Muscle of arm (tissue), 12 donors: Measurements from ENCODE around the gene PAWR. TPM values are rescaled to one million over a fixed set of nuclear protein-coding genes. Genes with fewer than 3 reads are reported as not detected.
"Not testable (repeated sequence)": the region's sequence is repeated elsewhere in the genome, so short reads cannot be mapped to it uniquely, and the experiment has no call there.

Experiments
- DNase-seq: peaks from one replicate; pipeline ENCODE4 v3.0.0-alpha.2; 2013
- polyA plus RNA-seq, 12 donors: library from polyadenylated mRNA; unstranded; fragments of 120-200 nt; gene quantifications; one replicate each; pipeline ENCODE4 v1.2.1, GENCODE V29; 2013; ENCODE audit not compliant: insufficient read length in 12 of 12

Gene PAWR
- polyA plus RNA-seq, 12 donors, result 5.6 to 44.9 (median 12.8) TPM; not detected in 1

DNA sequence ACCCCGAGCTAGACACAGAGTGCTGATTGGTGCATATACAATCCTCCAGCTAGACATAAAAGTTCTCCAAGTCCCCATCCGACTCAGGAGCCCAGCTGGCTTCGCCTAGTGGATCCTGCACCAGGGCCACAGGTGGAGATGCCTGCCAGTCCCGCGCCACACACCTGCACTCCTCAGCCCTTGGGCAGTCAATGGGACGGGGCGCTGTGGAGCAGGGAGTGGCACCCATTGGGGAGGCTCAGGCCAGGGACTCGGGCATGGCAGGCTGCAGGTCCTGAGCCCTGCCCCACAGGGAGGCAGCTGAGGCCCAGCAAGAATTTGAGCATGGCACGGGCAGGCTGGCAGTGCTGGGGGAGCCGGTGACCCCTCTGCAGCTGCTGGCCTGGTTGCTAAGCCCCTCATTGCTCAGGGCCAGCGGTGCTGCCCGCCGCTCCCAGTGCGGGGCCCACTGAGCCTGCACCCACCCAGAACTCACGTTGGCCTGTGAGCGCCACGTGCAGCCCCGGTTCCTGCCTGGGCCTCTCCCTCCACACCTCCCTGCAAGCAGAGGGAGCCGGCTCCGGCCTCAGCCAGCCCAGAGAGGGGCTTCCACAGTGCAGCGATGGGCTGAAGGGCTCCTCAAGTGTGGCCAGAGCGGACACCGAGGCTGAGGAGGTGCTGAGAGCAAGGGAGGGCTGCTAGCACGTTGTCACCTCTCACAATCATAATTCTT lies 136.7 kb downstream of the PAWR start:
- DNase-seq, result no peak

DNA sequence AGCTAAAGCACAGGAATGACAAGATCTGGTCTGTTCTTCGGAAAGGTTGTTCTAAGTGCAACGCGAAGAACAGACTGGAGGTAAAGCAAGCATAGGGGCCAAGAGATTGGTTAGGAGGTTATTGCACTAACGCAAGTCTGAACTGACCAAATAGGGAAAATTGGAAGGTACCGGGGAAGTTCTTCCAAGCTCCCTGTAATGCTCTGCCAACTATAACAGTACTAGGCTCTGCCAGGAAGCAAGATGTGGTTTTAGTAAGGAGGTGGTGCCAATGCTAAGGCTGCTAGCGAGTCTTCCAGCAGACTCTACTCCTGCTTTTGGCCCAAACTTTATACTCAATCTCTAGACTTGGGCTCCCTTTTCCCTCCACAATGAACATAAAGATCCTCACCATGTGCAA lies 138.6 kb downstream of the PAWR start:
- no peak for DNase-seq

DNA sequence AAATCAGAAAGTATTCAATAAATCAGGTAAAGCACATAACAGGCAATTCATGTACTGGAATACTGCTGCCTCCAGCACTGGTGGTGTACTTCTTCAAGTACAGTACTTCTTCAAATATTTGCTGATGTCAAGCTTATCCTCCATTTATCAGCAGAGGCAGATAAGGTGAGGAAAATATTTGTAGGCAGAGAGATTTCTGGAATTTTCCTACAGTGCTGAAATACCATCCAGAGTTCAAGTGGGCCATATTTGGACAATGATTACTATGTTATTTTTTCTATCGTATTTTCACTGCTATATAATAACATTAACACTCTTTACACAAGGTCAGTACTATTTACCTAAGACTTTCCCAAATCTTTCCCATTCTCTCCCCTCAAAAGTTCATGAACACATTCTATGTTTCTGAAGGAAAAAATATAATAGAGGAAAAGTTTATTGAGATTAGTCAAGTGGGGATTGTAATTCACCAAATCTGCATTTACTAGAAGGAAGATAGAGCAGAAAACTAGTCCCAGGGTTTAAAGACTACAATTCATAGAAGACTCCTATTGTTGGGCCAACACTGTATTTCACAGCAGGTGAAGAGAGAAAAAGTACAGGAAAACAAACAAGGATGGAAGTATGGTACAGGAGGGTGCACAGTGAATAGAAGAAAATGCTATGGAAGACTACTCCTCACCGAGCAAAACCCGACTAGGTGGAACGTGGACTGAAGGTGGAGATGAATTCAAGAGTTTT lies 141.1 kb downstream of the PAWR start:
- DNase-seq, result no peak

DNA sequence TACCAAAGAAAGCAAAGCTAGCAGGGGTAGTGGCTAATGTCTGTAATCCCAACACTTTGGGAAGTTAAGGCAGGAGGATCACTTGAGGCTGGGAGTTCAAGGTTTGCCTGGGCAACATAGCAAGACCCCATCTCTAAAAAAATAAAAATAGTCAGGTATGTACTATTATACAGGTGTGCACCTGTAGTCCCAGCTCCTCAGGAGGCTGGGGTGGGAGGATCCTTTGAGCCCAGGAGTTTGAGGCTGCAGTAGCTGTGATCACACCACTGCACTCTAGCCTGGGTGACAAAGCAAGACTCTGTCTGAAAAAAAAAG lies 142.2 kb downstream of the PAWR start:
- no peak for DNase-seq

DNA sequence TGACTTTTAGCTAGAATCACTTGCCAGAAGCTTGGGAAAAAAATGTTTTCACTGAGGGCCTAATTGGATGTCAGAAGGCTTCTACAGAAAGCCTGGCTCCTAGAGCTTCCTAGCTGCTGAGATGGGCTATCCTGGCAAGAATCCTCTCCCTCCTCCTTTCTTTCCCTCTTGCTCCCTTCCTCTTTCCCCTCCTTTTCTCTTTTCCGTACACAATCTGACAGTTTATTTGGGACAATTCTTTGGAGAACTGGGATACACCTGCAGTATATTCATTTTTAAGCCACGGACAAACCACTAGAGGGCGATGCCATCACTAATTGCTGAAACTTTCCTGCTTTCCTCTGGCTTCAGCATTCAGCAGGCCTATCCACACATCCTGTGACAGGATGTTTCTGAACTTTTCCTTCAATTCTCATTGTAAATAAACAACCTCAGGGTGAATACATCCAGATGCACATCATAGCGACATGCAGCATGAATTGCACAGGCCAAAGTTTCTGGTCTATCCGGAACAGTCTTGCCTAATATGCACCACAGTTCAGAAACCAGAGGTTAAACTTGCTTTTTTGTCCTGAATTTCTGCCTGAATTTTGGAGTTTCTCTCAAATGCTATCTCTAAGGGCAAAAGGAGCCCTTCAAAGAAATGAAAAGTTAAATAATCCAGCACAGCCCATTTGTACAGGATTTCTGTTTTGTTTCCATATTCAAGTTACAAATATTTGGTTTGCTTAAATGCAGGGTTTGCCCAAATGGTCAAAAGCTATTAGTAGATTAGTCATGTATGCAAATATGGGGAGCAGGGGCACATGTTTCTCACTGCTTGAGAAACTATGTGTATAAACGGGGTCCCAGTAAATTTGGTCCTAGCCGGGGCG lies 142.8 kb downstream of the PAWR start:
- DNase-seq, result peak; percentile 49

DNA sequence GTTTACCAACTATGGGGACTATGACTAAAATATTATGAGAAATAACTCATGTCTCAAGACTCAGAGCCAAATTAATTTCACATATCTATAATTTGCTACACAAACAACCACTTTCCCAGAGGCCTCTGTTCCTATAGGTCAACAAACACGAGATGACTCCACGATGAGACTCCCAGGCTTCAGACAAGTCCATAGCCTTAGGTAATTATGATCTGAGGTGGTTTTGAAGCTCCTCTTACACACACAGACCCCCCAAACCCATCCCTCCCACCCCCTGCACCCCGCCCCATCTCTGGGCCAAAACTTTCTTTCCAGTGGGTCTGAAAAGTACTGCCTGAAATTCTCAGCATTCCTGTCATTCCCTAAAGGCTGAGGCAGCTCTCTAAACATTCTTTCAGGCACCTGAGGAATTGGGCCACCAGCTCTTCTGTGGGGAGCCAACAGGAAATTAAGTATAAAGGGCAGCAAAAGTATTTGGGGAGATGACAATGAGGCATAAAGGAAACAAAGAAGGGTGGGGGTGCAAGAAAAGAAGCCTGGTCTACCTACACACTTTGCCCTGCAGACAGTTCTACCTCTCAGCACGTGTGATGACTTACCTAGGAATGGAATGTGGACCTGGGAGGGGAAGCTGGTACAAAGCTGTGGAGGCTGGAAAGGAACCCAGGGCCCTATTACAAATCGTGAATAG lies 143.6 kb downstream of the PAWR start:
- DNase-seq, result no peak

DNA sequence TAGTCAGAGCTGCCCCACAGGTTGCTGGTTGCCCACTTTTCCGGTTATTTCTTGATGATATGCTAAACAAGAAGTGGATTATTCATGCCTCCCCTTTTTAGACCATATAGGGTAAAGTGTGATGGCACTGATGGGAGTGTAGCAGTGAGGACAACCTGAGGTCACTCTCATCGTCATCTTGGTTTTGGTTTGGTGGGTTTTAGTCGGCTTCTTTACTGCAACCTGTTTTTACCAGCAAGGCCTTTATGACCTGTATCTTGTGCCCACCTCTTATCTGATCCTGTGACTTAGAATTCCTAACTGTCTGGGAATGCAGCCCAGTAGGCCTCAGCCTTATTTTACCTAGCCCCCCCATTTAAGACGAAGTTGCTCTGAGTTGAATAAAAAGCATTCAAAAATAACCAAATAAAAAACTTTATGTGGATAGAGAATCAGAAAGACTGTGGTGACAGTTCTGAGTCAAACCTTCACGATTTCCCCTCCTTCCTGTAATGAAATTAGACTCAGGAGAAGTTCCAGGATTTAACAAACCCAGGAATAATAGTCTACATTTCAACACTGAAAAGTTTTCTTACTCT lies 144.2 kb downstream of the PAWR start:
- no peak for DNase-seq

DNA sequence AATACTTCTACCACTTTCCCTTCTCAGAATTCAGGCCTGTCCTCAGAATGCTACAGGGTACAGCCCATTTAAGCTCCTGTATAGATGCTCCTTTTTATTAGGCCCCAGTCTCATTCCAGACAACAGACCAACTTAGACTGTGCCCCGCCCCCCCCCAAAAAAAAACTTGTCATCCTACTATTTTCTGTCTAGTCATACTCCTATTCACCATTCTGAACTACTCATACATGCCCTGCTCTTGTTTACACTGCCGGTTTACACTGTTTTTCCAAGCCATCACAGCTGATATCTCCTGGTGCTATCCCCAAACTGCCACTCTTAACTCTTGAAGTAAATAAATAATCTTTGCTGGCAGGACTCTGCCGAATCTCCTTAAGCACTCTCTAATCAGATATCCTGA lies 146.3 kb downstream of the PAWR start:
- DNase-seq, result not testable (repeated sequence)

DNA sequence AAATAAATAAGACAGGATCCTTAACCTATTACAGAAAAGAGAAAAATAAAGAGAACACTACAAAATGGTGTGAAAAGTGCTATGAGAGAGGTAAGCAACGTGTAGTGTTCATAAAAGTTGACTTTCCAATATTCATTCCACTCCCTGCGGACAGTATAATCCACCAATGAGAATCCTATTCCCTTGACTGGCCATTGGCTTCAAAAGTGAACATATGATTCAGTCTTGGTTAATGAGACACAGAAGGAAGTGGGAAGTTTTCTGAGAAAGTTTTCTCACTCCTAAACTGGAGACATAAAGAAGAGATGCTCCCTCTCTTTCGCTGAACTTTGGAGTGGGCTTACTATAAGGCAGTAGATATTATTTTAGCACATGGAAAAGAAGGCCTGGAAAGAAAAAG lies 153.1 kb downstream of the PAWR start:
- no peak for DNase-seq

DNA sequence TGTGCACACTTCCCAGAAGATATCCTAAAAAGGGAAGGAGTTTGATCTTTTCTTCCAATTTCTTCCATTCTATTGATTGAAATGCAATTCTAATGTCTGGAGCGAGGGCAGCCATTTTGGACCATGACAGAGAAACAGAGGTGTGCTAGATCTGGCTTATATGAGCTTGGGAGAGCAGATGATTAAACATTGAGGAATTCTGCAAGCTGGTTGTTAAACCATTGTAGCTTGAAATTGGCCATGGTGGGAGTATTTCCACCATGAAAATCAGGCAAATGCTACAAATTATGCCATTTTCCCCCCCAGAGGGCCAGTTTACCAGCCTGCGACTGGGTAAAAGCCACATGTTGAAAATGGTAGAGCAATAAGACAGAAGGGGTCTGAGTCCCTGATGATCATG lies 155.0 kb downstream of the PAWR start:
- no peak for DNase-seq

Other genes with a start within 250 kb of the PAWR start
- 100 to 1,000 TPM in 2 of 12 donors, 10 to 100 TPM in 9, not detected in 1; 53.9 to 152 (median 63.9) TPM for gene PPP1R12A, start 244.1 kb upstream of the PAWR start, polyA plus RNA-seq